Measurements from ENCODE around the gene NFIA.

The NFIA gene

DNA sequence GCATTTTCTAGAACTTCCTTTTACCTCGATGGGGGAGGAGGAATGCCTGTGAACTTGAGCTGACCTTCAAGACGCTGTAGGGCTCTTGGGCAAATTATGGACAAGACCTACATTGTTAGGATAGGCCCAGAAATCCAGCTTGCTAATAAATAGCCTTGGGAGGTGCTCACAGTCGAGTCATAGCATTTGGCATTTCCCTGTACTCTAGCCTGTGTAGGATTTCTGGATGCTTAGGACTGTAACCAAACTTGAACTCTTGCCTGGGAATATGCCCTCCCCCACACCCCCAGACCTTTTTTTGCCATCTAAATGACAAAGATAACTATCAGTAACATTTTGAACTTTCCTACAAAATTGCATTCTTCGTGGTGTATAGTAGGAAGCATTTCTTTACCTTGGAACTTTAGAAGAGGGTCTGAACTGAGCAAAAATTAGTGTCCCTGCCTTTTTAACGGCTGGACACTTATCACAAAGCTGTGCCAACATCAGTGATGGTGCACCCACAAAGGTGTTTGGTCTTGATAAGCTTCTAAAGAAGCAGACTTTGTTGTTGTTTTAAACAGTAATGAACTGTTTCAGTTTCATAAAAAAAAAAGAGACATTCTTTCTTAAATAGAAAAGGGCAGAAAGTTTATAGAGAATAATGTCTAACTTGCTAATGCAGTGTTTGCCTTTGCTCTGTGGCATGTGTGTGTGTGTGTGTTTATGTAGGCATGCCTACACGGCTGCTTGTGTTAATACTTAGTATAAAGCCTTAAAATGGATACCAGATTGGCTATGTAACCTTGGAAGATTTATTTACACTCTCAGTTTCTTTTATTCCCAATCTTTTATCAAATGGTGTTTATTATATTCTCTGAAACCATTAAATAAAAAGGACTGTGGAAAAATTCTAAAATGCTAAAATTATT, 88.2 kb downstream of the NFIA start:
- H3K4me1 ChIP-seq (ENCODE audit: control insufficient read depth, insufficient read depth, low read length) = peaks cover 25% of the 10 kb centered on the region
- no peaks in the 10 kb centered on the region for H3K9me3 ChIP-seq (replicated peaks; ENCODE audit: low read length)
- H3K36me3 ChIP-seq (ENCODE audit: insufficient read depth, low read length) = no peaks in the 10 kb centered on the region
- H3K9ac ChIP-seq (ENCODE audit: low read depth, low read length) = peak overlapping the region; percentile 12
- no peak overlapping the region for H3K4me3 ChIP-seq (ENCODE audit: low read length)
- peak overlapping the region; percentile 15 for H3K4me2 ChIP-seq (ENCODE audit: low read length)
- H3K27me3 ChIP-seq (ENCODE audit: control insufficient read depth, insufficient read depth, low read length) = no peaks in the 10 kb centered on the region

- H3K4me3 ChIP-seq (ENCODE audit: low read length) = no peak overlapping the region
- H3K9me3 ChIP-seq (replicated peaks; ENCODE audit: low read length) = no peaks in the 10 kb centered on the region
- no peaks in the 10 kb centered on the region for H3K27me3 ChIP-seq (ENCODE audit: control insufficient read depth, insufficient read depth, low read length)
- H3K9ac ChIP-seq (ENCODE audit: low read depth, low read length) = no peak overlapping the region
- H3K4me1 ChIP-seq (ENCODE audit: control insufficient read depth, insufficient read depth, low read length) = peaks cover 25% of the 10 kb centered on the region
- H3K4me2 ChIP-seq (ENCODE audit: low read length) = no peak overlapping the region
- H3K36me3 ChIP-seq (ENCODE audit: insufficient read depth, low read length) = no peaks in the 10 kb centered on the region
Observed at GRCh38 chr1:61171346-61171745, 89.0 kb downstream of the NFIA start.

DNA sequence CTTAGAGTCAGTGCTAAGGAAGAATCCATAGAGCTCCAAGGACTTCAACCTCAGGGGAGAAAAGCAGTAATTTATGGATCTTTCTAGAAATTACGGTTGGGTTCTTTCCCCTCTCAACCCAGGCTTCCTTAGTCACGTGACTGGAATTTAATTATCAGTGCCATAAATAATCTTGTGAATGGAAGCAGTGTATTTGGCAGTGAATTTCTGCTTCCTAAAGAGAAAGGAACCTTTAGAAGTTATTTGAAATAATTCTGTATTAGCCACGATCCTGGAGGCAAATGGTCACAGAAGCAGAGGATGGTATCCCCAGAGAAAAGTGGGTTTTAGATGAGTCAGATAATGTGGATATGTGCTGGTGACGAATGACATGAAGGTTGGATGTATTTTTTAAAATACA, 89.6 kb downstream of the NFIA start:
- no peak overlapping the region for H3K4me3 ChIP-seq (ENCODE audit: low read length)
- H3K9me3 ChIP-seq (replicated peaks; ENCODE audit: low read length) = no peaks in the 10 kb centered on the region
- no peak overlapping the region for H3K9ac ChIP-seq (ENCODE audit: low read depth, low read length)
- peaks cover 25% of the 10 kb centered on the region for H3K4me1 ChIP-seq (ENCODE audit: control insufficient read depth, insufficient read depth, low read length)
- H3K4me2 ChIP-seq (ENCODE audit: low read length) = no peak overlapping the region
- no peaks in the 10 kb centered on the region for H3K36me3 ChIP-seq (ENCODE audit: insufficient read depth, low read length)
- no peaks in the 10 kb centered on the region for H3K27me3 ChIP-seq (ENCODE audit: control insufficient read depth, insufficient read depth, low read length)

DNA sequence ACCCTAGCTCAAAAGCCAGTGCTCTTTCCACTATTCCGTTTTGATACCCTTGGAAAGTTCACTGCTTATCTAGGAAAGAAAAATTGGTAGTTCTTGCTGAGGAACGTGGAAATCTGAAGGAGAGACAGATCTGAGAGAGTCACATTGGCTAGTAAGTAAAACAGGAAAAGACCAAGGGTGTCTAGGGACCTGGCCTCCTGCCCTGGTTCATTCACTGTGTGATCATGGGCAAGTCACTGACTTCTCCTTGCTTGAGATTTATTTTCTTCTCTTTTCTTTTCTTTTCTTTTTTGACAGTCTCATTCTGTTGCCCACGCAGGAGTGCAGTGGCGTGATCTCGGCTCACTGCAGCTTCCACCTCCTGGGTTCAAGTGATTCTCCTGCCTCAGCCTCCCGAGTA, 90.8 kb downstream of the NFIA start:
- H3K9ac ChIP-seq (ENCODE audit: low read depth, low read length) = no peak overlapping the region
- no peaks in the 10 kb centered on the region for H3K36me3 ChIP-seq (ENCODE audit: insufficient read depth, low read length)

DNA sequence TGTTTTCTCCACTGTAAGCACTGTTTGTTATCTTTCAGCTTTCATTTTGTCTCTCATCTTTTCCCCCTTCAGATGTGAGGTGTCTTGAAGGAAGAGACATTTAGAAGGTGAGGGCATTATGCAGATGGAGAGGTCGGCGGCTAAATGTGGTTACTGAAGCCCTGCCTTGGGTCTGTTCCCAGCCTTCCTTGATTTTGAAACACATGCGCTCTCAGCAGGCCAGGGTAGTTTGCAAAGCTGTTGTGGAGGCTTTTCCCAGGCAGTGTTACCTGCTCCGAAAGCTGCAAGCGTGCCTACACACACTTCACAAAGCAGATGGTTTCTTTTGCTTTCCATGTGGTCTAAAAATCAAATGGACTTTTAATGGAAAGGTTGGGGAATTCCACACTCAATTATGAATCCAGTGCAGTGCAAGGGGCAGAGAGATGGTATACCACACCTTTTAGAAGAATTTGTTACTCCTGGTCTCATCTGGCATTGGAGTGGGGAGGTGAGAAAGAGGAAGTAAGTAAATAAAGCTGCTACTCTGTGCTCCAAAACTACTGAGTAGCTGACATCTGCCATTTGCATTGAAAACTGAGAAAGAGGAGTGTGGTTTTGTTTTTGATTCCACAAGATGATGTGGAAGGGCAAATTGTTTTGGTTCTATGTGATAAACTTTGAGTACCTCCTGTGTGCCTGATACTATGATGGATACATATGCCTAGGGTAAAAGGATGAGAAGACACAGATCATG, 91.9 kb downstream of the NFIA start:
- no peak overlapping the region for H3K4me3 ChIP-seq (ENCODE audit: low read length)
- H3K4me2 ChIP-seq (ENCODE audit: low read length) = no peak overlapping the region
- no peaks in the 10 kb centered on the region for H3K36me3 ChIP-seq (ENCODE audit: insufficient read depth, low read length)
- no peaks in the 10 kb centered on the region for H3K9me3 ChIP-seq (replicated peaks; ENCODE audit: low read length)
- no peak overlapping the region for H3K9ac ChIP-seq (ENCODE audit: low read depth, low read length)
- H3K27me3 ChIP-seq (ENCODE audit: control insufficient read depth, insufficient read depth, low read length) = no peaks in the 10 kb centered on the region
- H3K4me1 ChIP-seq (ENCODE audit: control insufficient read depth, insufficient read depth, low read length) = peaks cover 25% of the 10 kb centered on the region

More for the DNA sequence above, 90.8 kb downstream of the NFIA start:
- H3K4me3 ChIP-seq (ENCODE audit: low read length) = no peak overlapping the region
- peaks cover 25% of the 10 kb centered on the region for H3K4me1 ChIP-seq (ENCODE audit: control insufficient read depth, insufficient read depth, low read length)
- H3K4me2 ChIP-seq (ENCODE audit: low read length) = no peak overlapping the region
- H3K9me3 ChIP-seq (replicated peaks; ENCODE audit: low read length) = no peaks in the 10 kb centered on the region
- no peaks in the 10 kb centered on the region for H3K27me3 ChIP-seq (ENCODE audit: control insufficient read depth, insufficient read depth, low read length)

- Histone ChIP-seq H3K4me3 (ENCODE audit: low read length) (no peak overlapping the region), H3K9me3 (replicated peaks; ENCODE audit: low read length) (no peaks in the 10 kb centered on the region), H3K9ac (ENCODE audit: low read depth, low read length) (no peak overlapping the region), H3K36me3 (ENCODE audit: insufficient read depth, low read length) (no peaks in the 10 kb centered on the region), H3K4me2 (ENCODE audit: low read length) (no peak overlapping the region), H3K4me1 (ENCODE audit: control insufficient read depth, insufficient read depth, low read length) (peaks cover 15% of the 10 kb centered on the region), H3K27me3 (ENCODE audit: control insufficient read depth, insufficient read depth, low read length) (no peaks in the 10 kb centered on the region)
Observed at GRCh38 chr1:61175976-61176375, 93.6 kb downstream of the NFIA start.

- Histone ChIP-seq H3K4me1 (ENCODE audit: control insufficient read depth, insufficient read depth, low read length) (peaks cover 38% of the 10 kb centered on the region), H3K9me3 (replicated peaks; ENCODE audit: low read length) (no peaks in the 10 kb centered on the region), H3K4me3 (ENCODE audit: low read length) (no peak overlapping the region), H3K27me3 (ENCODE audit: control insufficient read depth, insufficient read depth, low read length) (no peaks in the 10 kb centered on the region), H3K36me3 (ENCODE audit: insufficient read depth, low read length) (no peaks in the 10 kb centered on the region), H3K9ac (ENCODE audit: low read depth, low read length) (peak overlapping the region; percentile 11), H3K4me2 (ENCODE audit: low read length) (no peak overlapping the region)
Observed at GRCh38 chr1:61181067-61182038, 99.0 kb downstream of the NFIA start.

- Histone ChIP-seq H3K4me1 (ENCODE audit: control insufficient read depth, insufficient read depth, low read length) (peaks cover 38% of the 10 kb centered on the region), H3K9me3 (replicated peaks; ENCODE audit: low read length) (no peaks in the 10 kb centered on the region), H3K27me3 (ENCODE audit: control insufficient read depth, insufficient read depth, low read length) (no peaks in the 10 kb centered on the region), H3K4me3 (ENCODE audit: low read length) (no peak overlapping the region), H3K36me3 (ENCODE audit: insufficient read depth, low read length) (no peaks in the 10 kb centered on the region), H3K9ac (ENCODE audit: low read depth, low read length) (peak overlapping the region; percentile 11), H3K4me2 (ENCODE audit: low read length) (peak overlapping the region; percentile 31)
Observed at GRCh38 chr1:61182049-61182448, 99.7 kb downstream of the NFIA start.

DNA sequence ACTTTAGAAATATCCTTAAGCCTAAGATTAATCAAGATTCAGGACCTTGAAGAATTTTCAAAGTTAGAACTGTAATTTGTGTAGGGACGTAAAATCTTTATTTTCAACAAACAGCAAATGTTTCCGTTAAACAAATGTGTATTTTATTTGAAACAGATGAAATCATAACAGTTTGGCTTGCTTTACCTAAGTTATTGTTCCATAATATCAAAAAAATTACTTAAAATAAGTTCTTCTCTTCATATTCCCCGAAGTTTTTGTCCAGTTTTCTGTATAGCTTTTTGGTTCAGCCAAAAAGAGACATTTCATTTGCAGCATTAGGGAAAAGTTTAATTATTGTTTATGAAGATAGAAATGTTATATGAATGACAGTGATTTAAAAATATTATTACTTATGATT, 100.1 kb downstream of the NFIA start:
- H3K9ac ChIP-seq (ENCODE audit: low read depth, low read length) = peak overlapping the region; percentile 6
- H3K4me2 ChIP-seq (ENCODE audit: low read length) = peak overlapping the region; percentile 31
- no peaks in the 10 kb centered on the region for H3K36me3 ChIP-seq (ENCODE audit: insufficient read depth, low read length)
- no peaks in the 10 kb centered on the region for H3K27me3 ChIP-seq (ENCODE audit: control insufficient read depth, insufficient read depth, low read length)
- no peak overlapping the region for H3K4me3 ChIP-seq (ENCODE audit: low read length)
- peaks cover 38% of the 10 kb centered on the region for H3K4me1 ChIP-seq (ENCODE audit: control insufficient read depth, insufficient read depth, low read length)
- H3K9me3 ChIP-seq (replicated peaks; ENCODE audit: low read length) = no peaks in the 10 kb centered on the region

- Histone ChIP-seq H3K27me3 (ENCODE audit: control insufficient read depth, insufficient read depth, low read length) (no peaks in the 10 kb centered on the region), H3K4me2 (ENCODE audit: low read length) (peak overlapping the region; percentile 72), H3K9me3 (replicated peaks; ENCODE audit: low read length) (no peaks in the 10 kb centered on the region), H3K9ac (ENCODE audit: low read depth, low read length) (peak overlapping the region; percentile 71), H3K36me3 (ENCODE audit: insufficient read depth, low read length) (no peaks in the 10 kb centered on the region), H3K4me1 (ENCODE audit: control insufficient read depth, insufficient read depth, low read length) (peaks cover 38% of the 10 kb centered on the region), H3K4me3 (ENCODE audit: low read length) (peak overlapping the region; percentile 49)
Observed at GRCh38 chr1:61183471-61184039, 101.2 kb downstream of the NFIA start.

Measured in skeletal muscle satellite cell (primary cell).